Lung (tissue), 12 donors: ENCODE measurements around the gene INPP4B. TPM values are rescaled to one million over a fixed set of nuclear protein-coding genes. Genes with fewer than 3 reads are reported as not detected.

Source experiments
- ATAC-seq: fragments of 200-7000 bp; cut with Tn5 transposase; one replicate; pipeline ENCODE4 v1.9.1; 2020; ENCODE audit warnings: moderate number of reproducible peaks; ENCODE audit not compliant: insufficient read depth, low FRiP score
- DNase-seq, 3 donors: peaks; one replicate each; pipeline ENCODE4 v3.0.0-alpha.2; 2013 to 2017
- H3K27ac ChIP-seq, 2 donors: one replicate each; pipeline ENCODE4 v1.5.1; 2013; ENCODE audit warnings: mild to moderate bottlenecking in 2 of 2, moderate library complexity in 2 of 2, control low read depth in 1 of 2, inconsistent platforms in 1 of 2, low read depth in 1 of 2, low read length in 1 of 2
- H3K27me3 ChIP-seq, 3 donors: one replicate each; pipeline ENCODE4 v1.5.1; 2013; ENCODE audit warnings: low read length in 2 of 3; ENCODE audit not compliant: control insufficient read depth in 3 of 3, insufficient read depth in 3 of 3
- H3K36me3 ChIP-seq, 4 donors: one replicate each; pipeline ENCODE4 v1.5.1; 2013; ENCODE audit warnings: low read length in 4 of 4, mild to moderate bottlenecking in 1 of 4, moderate library complexity in 1 of 4; ENCODE audit not compliant: control insufficient read depth in 4 of 4, insufficient read depth in 4 of 4
- H3K4me1 ChIP-seq, 5 donors: one replicate each; pipeline ENCODE4 v1.5.1; 2013; ENCODE audit warnings: low read length in 5 of 5, mild to moderate bottlenecking in 2 of 5, moderate library complexity in 1 of 5; ENCODE audit not compliant: control insufficient read depth in 5 of 5, insufficient read depth in 5 of 5
- H3K4me3 ChIP-seq: one replicate; pipeline ENCODE4 v1.5.1; 2013; ENCODE audit warnings: mild to moderate bottlenecking, control low read depth, moderate library complexity
- H3K9ac ChIP-seq, 2 donors: one replicate each; pipeline ENCODE4 v1.5.1; 2013; ENCODE audit warnings: low read length in 2 of 2, control low read depth in 1 of 2; ENCODE audit not compliant: insufficient read depth in 1 of 2
- H3K9me3 ChIP-seq, 4 donors: one replicate each; pipeline ENCODE4 v1.5.1; 2013; ENCODE audit warnings: low read length in 3 of 4, mild to moderate bottlenecking in 1 of 4, moderate library complexity in 1 of 4; ENCODE audit not compliant: control insufficient read depth in 4 of 4, insufficient read depth in 3 of 4
- WGBS, 2 donors: extraction: QIAGEN DNeasy Blood & Tissue Kit; methylation state at CpG; one replicate each; pipeline ENCODE4 v1.1.7; 2013; 5-methylcytosine and 5-hydroxymethylcytosine counted together
- polyA plus RNA-seq, 2 donors: library from polyadenylated mRNA; stranded (reverse); fragments of 200-250 nt; gene quantifications; one replicate each; pipeline ENCODE4 v1.2.1, GENCODE V29; 2013
- total RNA-seq, 2 donors: library from RNA; depleted of rRNA in 1 of 2; stranded (reverse); fragments of >200 nt in 1 of 2; gene quantifications; one replicate each; pipeline ENCODE4 v1.2.1, GENCODE V29; 2014 to 2021
- TF ChIP-seq, protein P1 (sequence below): IDR thresholded peaks from 2 replicates; pipeline ENCODE4 v1.5.1; 2012; ENCODE audit warnings: mild to moderate bottlenecking; ENCODE audit errors: control extremely low read depth, extremely low read depth
- donor health status: control.
- donor health status: control.
- donor health status: Bipolar disorder and iron deficiency.
- donor health status: healthy.
- donor health status: DM: yes; HTN: yes; CAD: no.

Gene INPP4B
- total and polyA plus RNA-seq, 4 donors: 2.4 to 32.6 (median 5.6) TPM

DNA sequence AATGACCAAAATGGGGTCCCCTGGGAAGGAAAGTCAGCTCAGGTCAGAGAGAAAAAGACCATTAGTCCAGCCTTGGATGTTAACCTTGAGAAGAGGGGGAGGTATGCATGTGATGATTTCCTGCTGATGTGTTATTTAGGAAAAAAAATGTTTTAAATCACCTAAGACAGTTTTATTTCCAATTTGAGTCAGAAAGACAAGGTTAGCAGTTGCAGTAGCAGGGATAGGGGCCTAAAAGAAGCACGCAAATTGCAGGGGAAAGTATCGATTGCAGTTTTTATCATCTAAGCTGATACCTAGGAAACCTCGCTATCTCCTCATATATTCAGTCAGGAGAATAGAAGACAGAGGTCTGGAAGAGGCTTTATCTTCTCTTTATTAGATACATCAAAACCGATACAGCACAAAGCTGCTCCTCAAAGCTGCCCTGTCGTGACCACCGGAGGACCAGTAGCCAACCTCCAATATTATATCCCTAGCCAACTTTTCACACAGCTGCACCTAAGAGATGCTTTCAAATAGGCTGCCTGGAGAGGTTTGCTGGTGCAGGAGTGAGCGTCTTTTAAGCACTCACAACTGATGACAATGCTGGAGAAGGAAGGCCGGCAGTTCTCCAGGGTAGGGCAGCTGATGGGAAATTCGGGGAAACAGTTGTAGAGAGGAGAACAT is 289.4 kb downstream of the INPP4B start:
- Histone ChIP-seq H3K4me3 (no peak overlapping the region), H3K9ac (no peak overlapping the region), H3K4me1 (peaks cover 0 to 13% (median 9%) of the 10 kb centered on the region in 5 donors), H3K36me3 (no peaks in the 10 kb centered on the region), H3K27ac (no peak overlapping the region), H3K9me3 (no peaks in the 10 kb centered on the region), H3K27me3 (no peaks in the 10 kb centered on the region)
- 95% methylated on average over 9 of the region's 9 CpGs for WGBS, 2 donors
- ATAC-seq (no peak), DNase-seq (no peak)
- TF ChIP-seq, protein P1, sequence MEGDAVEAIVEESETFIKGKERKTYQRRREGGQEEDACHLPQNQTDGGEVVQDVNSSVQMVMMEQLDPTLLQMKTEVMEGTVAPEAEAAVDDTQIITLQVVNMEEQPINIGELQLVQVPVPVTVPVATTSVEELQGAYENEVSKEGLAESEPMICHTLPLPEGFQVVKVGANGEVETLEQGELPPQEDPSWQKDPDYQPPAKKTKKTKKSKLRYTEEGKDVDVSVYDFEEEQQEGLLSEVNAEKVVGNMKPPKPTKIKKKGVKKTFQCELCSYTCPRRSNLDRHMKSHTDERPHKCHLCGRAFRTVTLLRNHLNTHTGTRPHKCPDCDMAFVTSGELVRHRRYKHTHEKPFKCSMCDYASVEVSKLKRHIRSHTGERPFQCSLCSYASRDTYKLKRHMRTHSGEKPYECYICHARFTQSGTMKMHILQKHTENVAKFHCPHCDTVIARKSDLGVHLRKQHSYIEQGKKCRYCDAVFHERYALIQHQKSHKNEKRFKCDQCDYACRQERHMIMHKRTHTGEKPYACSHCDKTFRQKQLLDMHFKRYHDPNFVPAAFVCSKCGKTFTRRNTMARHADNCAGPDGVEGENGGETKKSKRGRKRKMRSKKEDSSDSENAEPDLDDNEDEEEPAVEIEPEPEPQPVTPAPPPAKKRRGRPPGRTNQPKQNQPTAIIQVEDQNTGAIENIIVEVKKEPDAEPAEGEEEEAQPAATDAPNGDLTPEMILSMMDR: no peak

DNA sequence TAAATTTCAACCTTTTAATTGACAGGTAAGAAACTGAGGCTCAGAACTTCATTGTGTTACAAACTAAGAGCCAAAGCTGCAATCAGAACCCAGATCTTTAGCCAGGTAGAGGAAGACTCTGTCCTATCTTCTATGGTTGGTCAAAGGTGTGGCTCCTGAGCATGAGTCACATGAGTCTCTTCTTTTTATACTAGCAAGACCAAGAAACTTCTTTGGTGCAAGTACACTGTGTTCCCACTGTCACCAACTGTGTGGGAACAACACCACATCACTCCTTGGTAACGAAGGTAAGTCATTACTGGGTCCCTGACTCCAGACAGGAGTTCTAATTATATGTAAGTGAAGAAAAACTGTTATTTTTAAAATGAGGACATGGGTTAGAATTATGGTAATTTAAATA is 290.1 kb downstream of the INPP4B start:
- DNase-seq: no peak
- Histone ChIP-seq H3K36me3 (no peaks in the 10 kb centered on the region), H3K4me3 (no peak overlapping the region), H3K9me3 (no peaks in the 10 kb centered on the region), H3K9ac (no peak overlapping the region), H3K27me3 (no peaks in the 10 kb centered on the region), H3K27ac (no peak overlapping the region), H3K4me1 (peaks cover 0 to 15% (median 9%) of the 10 kb centered on the region in 5 donors)
- WGBS, 2 donors: 91 to 95% methylated on average over 1 of the region's 1 CpG
- no peak for ATAC-seq
- TF ChIP-seq, protein P1: no peak

DNA sequence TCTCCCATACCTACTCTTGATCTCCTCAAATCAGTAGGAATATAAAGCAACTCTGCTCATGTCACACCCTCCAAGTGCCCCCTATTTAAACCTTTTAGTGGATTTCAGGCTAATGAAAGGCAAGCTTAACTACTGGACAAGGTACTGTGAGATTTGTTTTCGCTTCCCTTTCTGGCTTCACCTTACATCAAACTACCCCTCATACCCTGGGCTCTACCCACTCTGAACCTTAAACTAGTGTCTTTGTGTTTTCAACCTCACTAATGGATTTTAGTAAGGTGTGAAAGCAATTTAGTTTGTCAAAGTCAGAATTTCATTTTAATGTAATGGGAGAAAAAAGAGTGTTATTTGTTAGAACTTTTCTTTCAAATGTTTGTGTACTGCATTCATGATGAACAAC is 291.7 kb downstream of the INPP4B start:
- peaks cover 0 to 14% (median 11%) of the 10 kb centered on the region in 5 donors for H3K4me1 ChIP-seq
- H3K9me3 ChIP-seq: no peaks in the 10 kb centered on the region
- no peak overlapping the region for H3K27ac ChIP-seq
- H3K9ac ChIP-seq: no peak overlapping the region
- H3K27me3 ChIP-seq: no peaks in the 10 kb centered on the region
- no peak for DNase-seq
- 95 to 98% methylated on average over 1 of the region's 1 CpG for WGBS, 2 donors
- H3K4me3 ChIP-seq: no peak overlapping the region
- H3K36me3 ChIP-seq: no peaks in the 10 kb centered on the region
- TF ChIP-seq, protein P1: no peak
- ATAC-seq: no peak
